Measurements from ENCODE around the gene CLEC12A.

- TF ChIP-seq CTCF (IDR thresholded peaks at IDR 0.05 in 4 of 5, conservative IDR thresholded peaks at IDR 0.05 in 1 of 5) (no peak), POLR2A (IDR thresholded peaks at IDR 0.05) (no peak)
Observed at GRCh38 chr12:9975614-9976013, 4.4 kb downstream of the CLEC12A start.
